ENCODE data around the gene SLC7A1.

SLC7A1 gene

GRCh38 chr13:29597246-29597645 is 1.8 kb upstream of the SLC7A1 start:
- no peaks in the 10 kb centered on the region for H3K9me3 Mint-ChIP-seq
- H3K36me3 Mint-ChIP-seq (ENCODE audit: low read depth), result no peaks in the 10 kb centered on the region
- peaks cover 25% of the 10 kb centered on the region for H3K4me1 Mint-ChIP-seq
- H3K27me3 Mint-ChIP-seq (ENCODE audit: low read depth), result peaks cover 33% of the 10 kb centered on the region
- no peak for TF ChIP-seq CTCF (IDR thresholded peaks at IDR 0.05; ENCODE audit: unreplicated experiment in 3 of 3)
- no peak overlapping the region for H3K27ac Mint-ChIP-seq
- peak overlapping the region; percentile 77 to 89 (median 88) for H3K4me3 Mint-ChIP-seq

GRCh38 chr13:29596064-29596418 is 553 bp upstream of the SLC7A1 start:
- TF ChIP-seq CTCF (IDR thresholded peaks at IDR 0.05; ENCODE audit: unreplicated experiment in 3 of 3), result no peak
- no peaks in the 10 kb centered on the region for H3K36me3 Mint-ChIP-seq (ENCODE audit: low read depth)
- H3K4me1 Mint-ChIP-seq, result peaks cover 25% of the 10 kb centered on the region
- no peaks in the 10 kb centered on the region for H3K9me3 Mint-ChIP-seq
- H3K27ac Mint-ChIP-seq, result peak overlapping the region in 1 of 3 experiments; percentile 50
- peaks cover 33% of the 10 kb centered on the region for H3K27me3 Mint-ChIP-seq (ENCODE audit: low read depth)
- H3K4me3 Mint-ChIP-seq, result peak overlapping the region; percentile 77 to 89 (median 88)

- no peak for TF ChIP-seq CTCF (IDR thresholded peaks at IDR 0.05; ENCODE audit: unreplicated experiment in 3 of 3)
- peak overlapping the region; percentile 59 to 92 (median 66) for H3K27ac Mint-ChIP-seq
- peaks cover 36% of the 10 kb centered on the region for H3K27me3 Mint-ChIP-seq (ENCODE audit: low read depth)
- H3K4me3 Mint-ChIP-seq, result peak overlapping the region; percentile 86 to 93 (median 92)
- no peaks in the 10 kb centered on the region for H3K36me3 Mint-ChIP-seq (ENCODE audit: low read depth)
- peaks cover 31% of the 10 kb centered on the region for H3K4me1 Mint-ChIP-seq
- no peaks in the 10 kb centered on the region for H3K9me3 Mint-ChIP-seq
These were observed 643 bp downstream of the SLC7A1 start for GRCh38 chr13:29594710-29595379.

GRCh38 chr13:29594303-29594709 is 1.2 kb downstream of the SLC7A1 start:
- Mint-ChIP-seq H3K4me3 (peak overlapping the region; percentile 86 to 93 (median 92)), H3K36me3 (ENCODE audit: low read depth) (no peaks in the 10 kb centered on the region), H3K9me3 (no peaks in the 10 kb centered on the region), H3K27me3 (ENCODE audit: low read depth) (peaks cover 37% of the 10 kb centered on the region), H3K4me1 (peaks cover 34% of the 10 kb centered on the region), H3K27ac (peak overlapping the region; percentile 59 to 92 (median 66))
- no peak for TF ChIP-seq CTCF (IDR thresholded peaks at IDR 0.05; ENCODE audit: unreplicated experiment in 3 of 3)

- H3K9me3 Mint-ChIP-seq, result no peaks in the 10 kb centered on the region
- H3K27me3 Mint-ChIP-seq (ENCODE audit: low read depth), result peaks cover 31% of the 10 kb centered on the region
- H3K36me3 Mint-ChIP-seq (ENCODE audit: low read depth), result no peaks in the 10 kb centered on the region
- H3K4me3 Mint-ChIP-seq, result peak overlapping the region; percentile 86 to 93 (median 92)
- peak overlapping the region in 2 of 3 experiments; percentile 66 to 92 for H3K27ac Mint-ChIP-seq
- no peak for TF ChIP-seq CTCF (IDR thresholded peaks at IDR 0.05; ENCODE audit: unreplicated experiment in 3 of 3)
- peaks cover 34% of the 10 kb centered on the region for H3K4me1 Mint-ChIP-seq
These were observed 1.7 kb downstream of the SLC7A1 start for GRCh38 chr13:29593605-29594297.

All from nephron (organoid).